HG03457 (cell line): ENCODE data around the gene PTS.
"Not testable (repeated sequence)": the region's sequence is repeated elsewhere in the genome, so short reads cannot be mapped to it uniquely, and the experiment has no call there.

ENCODE experiments used
- ATAC-seq: cut with Tn5 transposase; IDR thresholded peaks from one replicate; pipeline ENCODE4 v1.9.1; 2021; ENCODE audit warnings: moderate number of reproducible peaks; ENCODE audit not compliant: unreplicated experiment

PTS gene

GRCh38 chr11:112226062-112226830 lies at the start of gene PTS:
Gene PTS (plus strand): TSS chr11:112226428. CDS start chr11:112226444, 16 bp downstream.
- ATAC-seq, result peak; percentile 96

- no peak for ATAC-seq
These were observed 48.6 kb upstream of the PTS start for GRCh38 chr11:112177589-112177988.

GRCh38 chr11:112178428-112178827 lies 47.8 kb upstream of the PTS start:
- ATAC-seq, result no peak

- no peak for ATAC-seq
These were observed 47.3 kb upstream of the PTS start for GRCh38 chr11:112178936-112179335.

- ATAC-seq, result peak; percentile 65
These were observed 46.6 kb upstream of the PTS start for GRCh38 chr11:112179601-112180000.

- ATAC-seq, result no peak
These were observed 43.4 kb upstream of the PTS start for GRCh38 chr11:112182867-112183266.

- ATAC-seq, result no peak
These were observed 40.3 kb upstream of the PTS start for GRCh38 chr11:112185883-112186282.

- ATAC-seq, result no peak
These were observed 39.9 kb upstream of the PTS start for GRCh38 chr11:112186304-112186703.

- ATAC-seq, result not testable (repeated sequence)
These were observed 31.1 kb upstream of the PTS start for GRCh38 chr11:112195113-112195512.

- ATAC-seq, result no peak
These were observed 30.3 kb upstream of the PTS start for GRCh38 chr11:112195951-112196351.

- no peak for ATAC-seq
These were observed 29.6 kb upstream of the PTS start for GRCh38 chr11:112196519-112197087.

- not testable (repeated sequence) for ATAC-seq
These were observed 27.1 kb upstream of the PTS start for GRCh38 chr11:112199101-112199500.

GRCh38 chr11:112200252-112200651 lies 26.0 kb upstream of the PTS start:
- no peak for ATAC-seq

- no peak for ATAC-seq
These were observed 20.2 kb upstream of the PTS start for GRCh38 chr11:112206071-112206470.

GRCh38 chr11:112210890-112211289 lies 15.3 kb upstream of the PTS start:
- no peak for ATAC-seq

- no peak for ATAC-seq
These were observed 14.7 kb upstream of the PTS start for GRCh38 chr11:112211536-112211935.

GRCh38 chr11:112212290-112212689 lies 13.9 kb upstream of the PTS start:
- ATAC-seq, result no peak

GRCh38 chr11:112212710-112213109 lies 13.5 kb upstream of the PTS start:
- no peak for ATAC-seq

GRCh38 chr11:112213753-112214152 lies 12.5 kb upstream of the PTS start:
- ATAC-seq, result no peak

GRCh38 chr11:112215621-112216020 lies 10.6 kb upstream of the PTS start:
- no peak for ATAC-seq

GRCh38 chr11:112216561-112217105 lies 9.6 kb upstream of the PTS start:
- no peak for ATAC-seq

- peak; percentile 95 for ATAC-seq
These were observed 6.6 kb upstream of the PTS start for GRCh38 chr11:112219476-112220232.
